ENCODE results near the gene CRLF2. TPM values are rescaled to one million over a fixed set of nuclear protein-coding genes. Genes with fewer than 3 reads are reported as not detected.
"Not testable (repeated sequence)": the region's sequence is repeated elsewhere in the genome, so short reads cannot be mapped to it uniquely, and the experiment has no call there.

Gene CRLF2, protein sequence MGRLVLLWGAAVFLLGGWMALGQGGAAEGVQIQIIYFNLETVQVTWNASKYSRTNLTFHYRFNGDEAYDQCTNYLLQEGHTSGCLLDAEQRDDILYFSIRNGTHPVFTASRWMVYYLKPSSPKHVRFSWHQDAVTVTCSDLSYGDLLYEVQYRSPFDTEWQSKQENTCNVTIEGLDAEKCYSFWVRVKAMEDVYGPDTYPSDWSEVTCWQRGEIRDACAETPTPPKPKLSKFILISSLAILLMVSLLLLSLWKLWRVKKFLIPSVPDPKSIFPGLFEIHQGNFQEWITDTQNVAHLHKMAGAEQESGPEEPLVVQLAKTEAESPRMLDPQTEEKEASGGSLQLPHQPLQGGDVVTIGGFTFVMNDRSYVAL
- total RNA-seq = under 1 TPM in 4 of 7 donors, not detected in 3; 0.26 to 0.98 (median 0.37) TPM
- 1 to 10 TPM in 1 of 3 donors, under 1 TPM in 1, not detected in 1; 0.55 to 1.8 TPM for polyA plus RNA-seq
- long read RNA-seq, donor 1 = 0 reads
- long read RNA-seq, donor 2 = 0 reads

DNA sequence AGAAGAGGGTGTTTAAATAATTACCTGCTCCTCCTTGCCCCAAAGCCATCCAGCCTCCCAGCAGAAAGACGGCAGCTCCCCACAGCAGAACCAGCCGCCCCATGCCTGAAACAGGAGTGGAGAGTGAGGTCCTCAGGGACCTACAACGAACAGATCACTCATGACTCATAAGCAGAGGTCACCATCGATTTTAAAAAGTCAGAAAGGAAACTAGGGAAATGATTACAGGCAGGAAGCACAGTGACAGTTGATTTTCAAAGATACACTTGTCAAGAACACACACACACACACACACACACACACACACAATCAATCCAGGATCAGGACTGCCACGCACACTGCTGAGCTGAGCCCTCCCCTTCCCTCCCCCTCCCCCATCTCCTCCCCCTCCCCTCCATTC lies at the start of gene CRLF2:
Gene CRLF2, minus strand, starts transcription at position 118 of the 400 bp plus-strand sequence. Its CDS starts 15 bp downstream, at position 103.
- H3K4me3 ChIP-seq = no peak within 1 kb of the TSS
- peaks cover 0 to 27% (median 0%) of the 10 kb centered on the region in 7 donors for H3K27me3 ChIP-seq (replicated peaks in 1 of 7)
- no peaks in the 10 kb centered on the region for H3K36me3 ChIP-seq
- H3K9me3 ChIP-seq = no peaks in the 10 kb centered on the region
- TF ChIP-seq POLR2A (IDR thresholded peaks at IDR 0.05) (no peak), CTCF (IDR thresholded peaks at IDR 0.05 in 8 of 11, conservative IDR thresholded peaks at IDR 0.05 in 3 of 11) (no peak), POLR2AphosphoS5 (IDR thresholded peaks at IDR 0.05) (no peak)
- DNase-seq = peak; percentile 27
- 2 to 10% (median 8%) methylated on average over 5 of the region's 5 CpGs for WGBS, 5 donors
- H3K27ac ChIP-seq = no peak within 1 kb of the TSS
- intact Hi-C loops (cut with DNase I; ENCODE audit: low total_unique reads) = no loop called here
- H3K4me1 ChIP-seq = peaks cover 0 to 32% (median 3%) of the 10 kb centered on the region in 6 donors

DNA sequence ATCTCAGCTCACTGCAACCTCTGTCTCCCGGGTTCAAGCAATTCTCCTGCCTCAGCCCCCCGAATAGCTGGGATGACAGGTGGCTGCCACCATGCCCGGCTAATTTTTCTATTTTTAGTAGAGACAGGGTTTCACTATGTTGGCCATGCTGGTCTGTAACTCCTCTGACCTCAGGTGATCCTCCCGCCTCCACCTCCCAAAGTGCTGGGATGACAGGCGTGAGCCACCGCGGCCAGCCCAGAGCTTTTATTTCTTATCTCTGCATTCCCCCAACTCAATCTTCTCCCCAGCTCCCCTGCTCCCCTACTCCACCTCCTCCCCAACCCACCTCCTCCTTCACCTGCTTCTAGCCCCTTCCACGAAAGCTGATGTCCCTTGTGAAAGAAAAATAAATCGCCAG lies 49.3 kb upstream of the CRLF2 start:
- H3K27ac ChIP-seq; H3K36me3 ChIP-seq; intact Hi-C loops (cut with DNase I; ENCODE audit: low total_unique reads); H3K4me1 ChIP-seq; H3K4me3 ChIP-seq; H3K27me3 ChIP-seq (replicated peaks in 1 of 7): not testable (repeated sequence)
- peaks cover 0 to 11% (median 5%) of the 10 kb centered on the region in 8 donors for H3K9me3 ChIP-seq
- peak; percentile 19 for DNase-seq
- WGBS, 5 donors = 78 to 89% (median 88%) methylated on average over 9 of the region's 9 CpGs

- Histone ChIP-seq H3K9me3 (peaks cover 0 to 9% (median 3%) of the 10 kb centered on the region in 8 donors), H3K4me1 (no peaks in the 10 kb centered on the region), H3K36me3 (no peaks in the 10 kb centered on the region), H3K4me3 (no peak overlapping the region), H3K27ac (no peak overlapping the region), H3K27me3 (replicated peaks in 1 of 7) (no peaks in the 10 kb centered on the region)
- TF ChIP-seq POLR2AphosphoS5 (IDR thresholded peaks at IDR 0.05) (no peak), CTCF (IDR thresholded peaks at IDR 0.05 in 8 of 11, conservative IDR thresholded peaks at IDR 0.05 in 3 of 11) (no peak), POLR2A (IDR thresholded peaks at IDR 0.05) (no peak)
- 61 to 84% (median 70%) methylated on average over 4 to 5 of the region's 5 CpGs for WGBS, 5 donors
- peak; percentile 25 for DNase-seq
- intact Hi-C loops (cut with DNase I; ENCODE audit: low total_unique reads) = no loop called here
Observed at GRCh38 chrX:1261285-1261684, 48.8 kb upstream of the CRLF2 start.

DNA sequence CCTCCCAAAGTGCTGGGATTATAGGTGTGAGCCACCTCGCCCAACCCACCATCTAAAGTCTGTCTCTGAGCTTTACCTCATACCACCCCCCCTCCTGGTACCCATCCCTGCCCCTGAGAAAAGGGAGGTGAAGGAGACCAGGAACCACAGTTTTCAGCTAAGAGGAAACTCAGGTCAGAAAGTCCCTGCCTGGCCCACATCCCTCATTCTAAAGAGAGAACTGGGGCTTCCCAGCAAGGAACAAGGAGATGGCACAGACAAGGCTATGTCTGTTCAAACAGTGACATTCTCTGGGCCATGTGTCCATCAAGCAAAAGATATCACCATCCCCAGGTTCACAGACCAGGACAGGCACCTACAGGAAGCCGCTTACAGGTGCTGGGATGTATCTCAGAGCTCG lies 40.4 kb upstream of the CRLF2 start:
- WGBS, 5 donors = 81 to 88% (median 86%) methylated on average over 3 of the region's 3 CpGs
- Histone ChIP-seq H3K9me3 (peaks cover 0 to 5% (median 0%) of the 10 kb centered on the region in 8 donors), H3K4me3 (no peak overlapping the region), H3K27me3 (replicated peaks in 1 of 7) (peaks cover 0 to 6% (median 0%) of the 10 kb centered on the region in 7 donors), H3K4me1 (peaks cover 10 to 21% (median 16%) of the 10 kb centered on the region in 6 donors), H3K27ac (no peak overlapping the region), H3K36me3 (no peaks in the 10 kb centered on the region)
- TF ChIP-seq POLR2A (IDR thresholded peaks at IDR 0.05) (no peak), CTCF (IDR thresholded peaks at IDR 0.05 in 8 of 11, conservative IDR thresholded peaks at IDR 0.05 in 3 of 11) (no peak), POLR2AphosphoS5 (IDR thresholded peaks at IDR 0.05) (no peak)
- DNase-seq = no peak
- intact Hi-C loops (cut with DNase I; ENCODE audit: low total_unique reads) = no loop called here
